ENCODE measurements around the gene ZFPM1.

GRCh38 chr16:88432174-88432573 lies 20.9 kb upstream of the ZFPM1 start:
- TF ChIP-seq ZNF274 (IDR thresholded peaks at IDR 0.05; ENCODE audit: low read depth, low read length) = no peak
- TF ChIP-seq SUZ12 (IDR thresholded peaks at IDR 0.05; ENCODE audit: extremely low read depth, insufficient read depth, insufficient read length) = no peak
